Smooth muscle cell (in vitro differentiated cells): ENCODE measurements around the gene NCR3LG1. TPM values are rescaled to one million over a fixed set of nuclear protein-coding genes. Genes with fewer than 3 reads are reported as not detected.

Source experiments
- DNase-seq: peaks from one replicate; lab custom pipeline; 2025; ENCODE audit not compliant: unreplicated experiment; lab: John Stamatoyannopoulos, UW
- H2AFZ ChIP-seq: fragments of 200-600 bp; sonication (generic); 2 replicates; pipeline ENCODE4 v1.6.0; 2016; ENCODE audit warnings: antibody characterized with exemption, low read depth, mild to moderate bottlenecking
- H3F3A ChIP-seq: fragments of 200-600 bp; sonication (generic); 2 replicates; pipeline ENCODE4 v1.6.0; 2017; ENCODE audit warnings: antibody characterized with exemption, low read depth
- H3K27ac ChIP-seq: fragments of 200-600 bp; sonication (generic); 2 replicates; pipeline ENCODE4 v1.5.1; 2016; ENCODE audit warnings: low read depth, mild to moderate bottlenecking
- H3K27me3 ChIP-seq: fragments of 200-600 bp; sonication (generic); 2 replicates; pipeline ENCODE4 v1.6.1; 2016; ENCODE audit warnings: low read depth, mild to moderate bottlenecking
- H3K36me3 ChIP-seq: fragments of 200-600 bp; sonication (generic); 2 replicates; pipeline ENCODE4 v1.5.1; 2016; ENCODE audit warnings: low read depth
- H3K4me1 ChIP-seq: fragments of 200-600 bp; sonication (generic); 2 replicates; pipeline ENCODE4 v1.5.1; 2016; ENCODE audit warnings: low read depth
- H3K4me2 ChIP-seq: fragments of 200-600 bp; sonication (generic); 2 replicates; pipeline ENCODE4 v1.6.0; 2016; ENCODE audit warnings: mild to moderate bottlenecking
- H3K4me3 ChIP-seq: fragments of 200-600 bp; sonication (generic); 2 replicates; pipeline ENCODE4 v1.5.1; 2016; ENCODE audit warnings: mild to moderate bottlenecking
- H3K79me2 ChIP-seq: fragments of 200-600 bp; sonication (generic); 2 replicates; pipeline ENCODE4 v1.6.0; 2016; ENCODE audit warnings: low read depth, mild to moderate bottlenecking
- H3K9ac ChIP-seq: fragments of 200-600 bp; sonication (generic); 2 replicates; pipeline ENCODE4 v1.6.0; 2016; ENCODE audit warnings: low read depth
- H3K9me3 ChIP-seq: fragments of 200-600 bp; sonication (generic); replicated peaks from 2 replicates; pipeline ENCODE4 v1.5.1; 2016; ENCODE audit warnings: low read depth
- H4K20me1 ChIP-seq: fragments of 200-600 bp; sonication (generic); 2 replicates; pipeline ENCODE4 v1.6.0; 2016; ENCODE audit warnings: low read depth
- WGBS: methylation state at CpG from one replicate; pipeline ENCODE4 v1.1.7; 2016; ENCODE audit warnings: low lambda C conversion rate; 5-methylcytosine and 5-hydroxymethylcytosine counted together
- polyA plus RNA-seq: library from polyadenylated mRNA; unstranded; fragments of >200 nt; fragmentation: Nextera tagmentation; extraction: Ambion mirVana; gene quantifications from 2 replicates; pipeline ENCODE4 v1.2.1, GENCODE V29; 2016
- total RNA-seq: library from RNA; depleted of rRNA; stranded (reverse); fragments of >200 nt; gene quantifications from 2 replicates; pipeline ENCODE4 v1.2.3, GENCODE V29; 2014
- TF ChIP-seq, protein P1 (sequence below): fragments of 200-600 bp; sonication (generic); IDR thresholded peaks from 2 replicates; pipeline ENCODE4 v1.5.1; 2017; ENCODE audit warnings: borderline replicate concordance, mild to moderate bottlenecking, antibody characterized with exemption; ENCODE audit not compliant: insufficient read depth, poor library complexity, severe bottlenecking

Gene NCR3LG1
- total and polyA plus RNA-seq, 2 experiments from 2014 or later = 0.10 to 1.9 TPM

DNA sequence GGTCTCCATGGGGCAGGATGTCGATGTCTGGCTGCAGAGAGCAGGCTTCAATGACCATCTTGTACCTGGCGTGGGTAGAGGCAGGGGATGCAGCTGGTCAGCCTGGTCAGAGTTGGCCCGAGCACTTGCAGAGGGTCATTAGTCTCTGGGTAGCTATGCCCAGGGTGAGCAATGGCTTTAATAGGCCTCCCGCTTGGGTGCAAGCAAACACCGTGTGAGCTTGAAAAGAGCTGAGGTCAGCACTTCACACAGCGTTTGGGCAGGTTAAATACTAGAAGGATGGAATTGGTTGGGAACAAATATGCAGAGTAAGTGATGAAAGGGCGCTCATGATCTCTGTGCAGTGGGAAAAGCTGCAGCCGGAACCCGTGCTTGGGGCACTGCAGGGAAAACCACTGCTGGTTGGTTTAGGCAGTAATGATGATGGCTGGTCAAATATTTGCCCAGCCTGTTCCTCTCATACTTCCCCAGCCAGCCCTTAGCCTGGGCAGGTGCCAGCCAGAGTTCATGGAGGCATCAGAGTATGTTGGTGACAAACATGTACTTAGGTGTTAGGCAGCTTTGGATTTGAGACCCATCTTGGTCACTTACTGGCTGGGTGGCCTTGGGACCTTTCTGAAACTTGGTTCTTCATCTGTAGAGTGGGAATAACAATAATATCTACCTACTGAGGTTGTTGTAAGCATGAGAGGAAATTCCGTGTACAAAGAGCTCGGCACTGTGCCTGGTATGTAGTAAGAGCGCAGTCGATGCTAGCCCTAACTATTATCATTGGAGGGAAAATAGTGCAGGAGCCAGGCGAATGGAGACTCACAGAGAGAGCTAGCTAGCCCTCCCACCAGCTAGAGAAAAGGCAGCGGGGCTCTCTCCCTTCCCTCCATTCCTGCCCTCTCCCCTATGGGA, 62.1 kb downstream of the NCR3LG1 start:
- DNase-seq = no peak
- Histone ChIP-seq H4K20me1 (no peaks in the 10 kb centered on the region), H3K27me3 (peaks cover 64% of the 10 kb centered on the region), H3K9me3 (no peaks in the 10 kb centered on the region), H3F3A (no peaks in the 10 kb centered on the region), H3K36me3 (no peaks in the 10 kb centered on the region), H3K4me2 (no peak overlapping the region), H2AFZ (no peak overlapping the region), H3K9ac (no peak overlapping the region), H3K4me1 (peaks cover 6% of the 10 kb centered on the region), H3K79me2 (no peaks in the 10 kb centered on the region), H3K27ac (no peak overlapping the region), H3K4me3 (no peak overlapping the region)
- TF ChIP-seq, protein P1, sequence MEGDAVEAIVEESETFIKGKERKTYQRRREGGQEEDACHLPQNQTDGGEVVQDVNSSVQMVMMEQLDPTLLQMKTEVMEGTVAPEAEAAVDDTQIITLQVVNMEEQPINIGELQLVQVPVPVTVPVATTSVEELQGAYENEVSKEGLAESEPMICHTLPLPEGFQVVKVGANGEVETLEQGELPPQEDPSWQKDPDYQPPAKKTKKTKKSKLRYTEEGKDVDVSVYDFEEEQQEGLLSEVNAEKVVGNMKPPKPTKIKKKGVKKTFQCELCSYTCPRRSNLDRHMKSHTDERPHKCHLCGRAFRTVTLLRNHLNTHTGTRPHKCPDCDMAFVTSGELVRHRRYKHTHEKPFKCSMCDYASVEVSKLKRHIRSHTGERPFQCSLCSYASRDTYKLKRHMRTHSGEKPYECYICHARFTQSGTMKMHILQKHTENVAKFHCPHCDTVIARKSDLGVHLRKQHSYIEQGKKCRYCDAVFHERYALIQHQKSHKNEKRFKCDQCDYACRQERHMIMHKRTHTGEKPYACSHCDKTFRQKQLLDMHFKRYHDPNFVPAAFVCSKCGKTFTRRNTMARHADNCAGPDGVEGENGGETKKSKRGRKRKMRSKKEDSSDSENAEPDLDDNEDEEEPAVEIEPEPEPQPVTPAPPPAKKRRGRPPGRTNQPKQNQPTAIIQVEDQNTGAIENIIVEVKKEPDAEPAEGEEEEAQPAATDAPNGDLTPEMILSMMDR = no peak
- 89% methylated on average over 15 of the region's 15 CpGs for WGBS

DNA sequence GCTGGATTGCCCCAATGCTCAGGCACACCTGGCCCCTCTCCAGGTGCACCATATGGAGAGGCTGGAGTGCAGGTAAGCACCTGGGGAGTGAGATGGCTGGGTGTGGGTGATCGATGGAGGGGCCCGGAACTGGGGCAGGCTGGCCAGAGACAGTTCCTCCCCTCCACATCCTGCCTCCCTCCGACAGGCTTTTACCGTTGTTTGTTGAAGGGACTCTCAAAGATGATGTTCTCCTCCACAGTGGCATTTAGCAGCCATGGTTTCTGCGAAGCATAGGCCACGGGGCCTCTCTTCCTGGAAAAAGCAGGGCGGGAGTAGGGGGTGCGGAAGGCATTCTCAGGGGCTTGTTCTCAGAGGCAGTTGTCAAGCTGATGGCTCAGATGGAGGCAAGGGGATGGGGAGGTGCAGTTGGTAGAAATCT, 62.7 kb downstream of the NCR3LG1 start:
- 89% methylated on average over 8 of the region's 8 CpGs for WGBS
- TF ChIP-seq, protein P1 = no peak
- no peak for DNase-seq

DNA sequence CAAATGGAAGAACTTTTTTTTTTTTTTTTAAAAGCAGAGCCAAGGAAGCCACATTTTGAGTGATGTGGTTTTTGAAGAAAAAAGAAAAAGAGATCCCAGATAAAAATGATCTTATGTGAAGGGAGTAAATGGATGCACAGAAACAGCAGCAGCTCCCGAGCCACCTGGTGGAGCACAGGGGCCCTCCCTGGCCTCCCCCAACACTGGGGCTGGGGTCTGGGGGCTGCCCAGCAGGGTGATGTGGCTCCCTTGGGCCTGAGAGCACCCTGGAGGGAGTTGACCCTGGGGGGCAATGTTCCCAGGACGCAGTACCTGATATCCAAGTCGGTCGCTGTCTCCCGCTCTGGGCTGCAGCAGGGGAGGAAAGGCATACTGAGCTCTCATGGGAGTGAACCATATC, 63.4 kb downstream of the NCR3LG1 start:
- H3K27ac ChIP-seq = no peak overlapping the region
- H2AFZ ChIP-seq = no peak overlapping the region

More for the DNA sequence above, 62.7 kb downstream of the NCR3LG1 start:
- no peaks in the 10 kb centered on the region for H3K36me3 ChIP-seq
- H2AFZ ChIP-seq = no peak overlapping the region
- peaks cover 6% of the 10 kb centered on the region for H3K4me1 ChIP-seq
- H3F3A ChIP-seq = no peaks in the 10 kb centered on the region
- H3K27me3 ChIP-seq = peaks cover 70% of the 10 kb centered on the region
- no peak overlapping the region for H3K9ac ChIP-seq
- H3K4me2 ChIP-seq = no peak overlapping the region
- H3K9me3 ChIP-seq = no peaks in the 10 kb centered on the region
- H4K20me1 ChIP-seq = no peaks in the 10 kb centered on the region
- no peak overlapping the region for H3K4me3 ChIP-seq
- H3K27ac ChIP-seq = no peak overlapping the region
- H3K79me2 ChIP-seq = no peaks in the 10 kb centered on the region

More for the DNA sequence above, 63.4 kb downstream of the NCR3LG1 start:
- TF ChIP-seq, protein P1 = no peak
- Histone ChIP-seq H3K27me3 (peaks cover 77% of the 10 kb centered on the region), H3K4me2 (no peak overlapping the region), H3F3A (no peaks in the 10 kb centered on the region), H3K4me3 (no peak overlapping the region), H3K4me1 (peaks cover 6% of the 10 kb centered on the region), H3K9me3 (no peaks in the 10 kb centered on the region), H3K79me2 (no peaks in the 10 kb centered on the region), H3K36me3 (no peaks in the 10 kb centered on the region), H4K20me1 (no peaks in the 10 kb centered on the region), H3K9ac (no peak overlapping the region)
- 93% methylated on average over 5 of the region's 5 CpGs for WGBS
- no peak for DNase-seq
